MV-4-11 (cell line): ENCODE results near the gene ECI2.
"Not testable (repeated sequence)": the region's sequence is repeated elsewhere in the genome, so short reads cannot be mapped to it uniquely, and the experiment has no call there.

Source experiments
- DNase-seq: peaks from one replicate; lab custom pipeline; 2025; lab: John Stamatoyannopoulos, UW

Gene ECI2

GRCh38 chr6:4101298-4101697 is 34.1 kb downstream of the ECI2 start:
- DNase-seq: no peak

GRCh38 chr6:4100655-4101054 is 34.7 kb downstream of the ECI2 start:
- no peak for DNase-seq

- no peak for DNase-seq
Measured at GRCh38 chr6:4093288-4093687, 42.1 kb downstream of the ECI2 start.

GRCh38 chr6:4091941-4092340 is 43.4 kb downstream of the ECI2 start:
- DNase-seq: no peak

- not testable (repeated sequence) for DNase-seq
Measured at GRCh38 chr6:4090043-4090442, 45.3 kb downstream of the ECI2 start.

GRCh38 chr6:4088704-4089103 is 46.7 kb downstream of the ECI2 start:
- no peak for DNase-seq

- no peak for DNase-seq
Measured at GRCh38 chr6:4085332-4085700, 50.1 kb downstream of the ECI2 start.

- no peak for DNase-seq
Measured at GRCh38 chr6:4084444-4085331, 50.7 kb downstream of the ECI2 start.

- no peak for DNase-seq
Measured at GRCh38 chr6:4078691-4079471, 56.5 kb downstream of the ECI2 start, which contains the start of gene FAM217A. Gene FAM217A, minus strand, starts transcription at chr6:4079137. Its CDS starts 1,723 bp downstream, at chr6:4077414.

GRCh38 chr6:4074478-4075235 is 60.7 kb downstream of the ECI2 start:
- DNase-seq: no peak

GRCh38 chr6:4071330-4071729 is 64.0 kb downstream of the ECI2 start:
- no peak for DNase-seq

GRCh38 chr6:4069199-4069598 is 66.2 kb downstream of the ECI2 start:
- no peak for DNase-seq

- DNase-seq: no peak
Measured at GRCh38 chr6:4067673-4068072, 67.7 kb downstream of the ECI2 start.

- no peak for DNase-seq
Measured at GRCh38 chr6:4066029-4066755, 69.2 kb downstream of the ECI2 start.
